ENCODE results near the gene LINGO1. TPM values are rescaled to one million over a fixed set of nuclear protein-coding genes. Genes with fewer than 3 reads are reported as not detected.

LINGO1 gene
- total and polyA plus RNA-seq, 8 donors, result 0.25 to 1.3 (median 0.57) TPM; not detected in 4

- Histone ChIP-seq H3K36me3 (no peaks in the 10 kb centered on the region), H3K4me3 (no peak overlapping the region), H3K27me3 (peaks cover 0 to 42% (median 3%) of the 10 kb centered on the region in 3 donors), H3K9me3 (no peaks in the 10 kb centered on the region), H3K27ac (no peak overlapping the region), H3K4me1 (no peaks in the 10 kb centered on the region)
- intact Hi-C loops (cut with DNase I; ENCODE audit: low total_unique reads), result no loop called here
- 77 to 89% (median 77%) methylated on average over 10 to 11 of the region's 11 CpGs for WGBS, 5 donors
- TF ChIP-seq EP300 (IDR thresholded peaks at IDR 0.05), result no peak
- DNase-seq, result no peak
Measured at GRCh38 chr15:77643764-77644163, 11.1 kb upstream of the LINGO1 start.

- no peaks in the 10 kb centered on the region for H3K36me3 ChIP-seq
- H3K27ac ChIP-seq, result no peak overlapping the region
- H3K9me3 ChIP-seq, result no peaks in the 10 kb centered on the region
- intact Hi-C loops (cut with DNase I; ENCODE audit: low total_unique reads), result no loop called here
- H3K4me1 ChIP-seq, result no peaks in the 10 kb centered on the region
- WGBS, 5 donors, result 74 to 85% (median 75%) methylated on average over 8 to 10 of the region's 10 CpGs
- DNase-seq, result no peak
- no peak overlapping the region for H3K4me3 ChIP-seq
- H3K27me3 ChIP-seq, result peaks cover 0 to 51% (median 3%) of the 10 kb centered on the region in 3 donors
- TF ChIP-seq, protein P1, sequence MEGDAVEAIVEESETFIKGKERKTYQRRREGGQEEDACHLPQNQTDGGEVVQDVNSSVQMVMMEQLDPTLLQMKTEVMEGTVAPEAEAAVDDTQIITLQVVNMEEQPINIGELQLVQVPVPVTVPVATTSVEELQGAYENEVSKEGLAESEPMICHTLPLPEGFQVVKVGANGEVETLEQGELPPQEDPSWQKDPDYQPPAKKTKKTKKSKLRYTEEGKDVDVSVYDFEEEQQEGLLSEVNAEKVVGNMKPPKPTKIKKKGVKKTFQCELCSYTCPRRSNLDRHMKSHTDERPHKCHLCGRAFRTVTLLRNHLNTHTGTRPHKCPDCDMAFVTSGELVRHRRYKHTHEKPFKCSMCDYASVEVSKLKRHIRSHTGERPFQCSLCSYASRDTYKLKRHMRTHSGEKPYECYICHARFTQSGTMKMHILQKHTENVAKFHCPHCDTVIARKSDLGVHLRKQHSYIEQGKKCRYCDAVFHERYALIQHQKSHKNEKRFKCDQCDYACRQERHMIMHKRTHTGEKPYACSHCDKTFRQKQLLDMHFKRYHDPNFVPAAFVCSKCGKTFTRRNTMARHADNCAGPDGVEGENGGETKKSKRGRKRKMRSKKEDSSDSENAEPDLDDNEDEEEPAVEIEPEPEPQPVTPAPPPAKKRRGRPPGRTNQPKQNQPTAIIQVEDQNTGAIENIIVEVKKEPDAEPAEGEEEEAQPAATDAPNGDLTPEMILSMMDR (IDR thresholded peaks at IDR 0.05), result no peak
- no peak for TF ChIP-seq POLR2AphosphoS5 (IDR thresholded peaks at IDR 0.05)
- TF ChIP-seq EP300 (IDR thresholded peaks at IDR 0.05), result no peak
- TF ChIP-seq POLR2A (IDR thresholded peaks at IDR 0.05), result no peak
Measured at GRCh38 chr15:77642793-77643430, 10.2 kb upstream of the LINGO1 start.

GRCh38 chr15:77641999-77642398, 9.3 kb upstream of the LINGO1 start:
- WGBS, 5 donors, result 78 to 87% (median 84%) methylated on average over 6 of the region's 6 CpGs
- Histone ChIP-seq H3K4me1 (no peaks in the 10 kb centered on the region), H3K36me3 (no peaks in the 10 kb centered on the region), H3K27ac (no peak overlapping the region), H3K27me3 (peaks cover 0 to 60% (median 3%) of the 10 kb centered on the region in 3 donors), H3K4me3 (no peak overlapping the region), H3K9me3 (no peaks in the 10 kb centered on the region)
- TF ChIP-seq EP300 (IDR thresholded peaks at IDR 0.05) (no peak), POLR2A (IDR thresholded peaks at IDR 0.05) (no peak), POLR2AphosphoS5 (IDR thresholded peaks at IDR 0.05) (no peak)
- TF ChIP-seq, protein P1 (IDR thresholded peaks at IDR 0.05), result no peak
- no peak for DNase-seq
- intact Hi-C loops (cut with DNase I; ENCODE audit: low total_unique reads), result no loop called here

DNA sequence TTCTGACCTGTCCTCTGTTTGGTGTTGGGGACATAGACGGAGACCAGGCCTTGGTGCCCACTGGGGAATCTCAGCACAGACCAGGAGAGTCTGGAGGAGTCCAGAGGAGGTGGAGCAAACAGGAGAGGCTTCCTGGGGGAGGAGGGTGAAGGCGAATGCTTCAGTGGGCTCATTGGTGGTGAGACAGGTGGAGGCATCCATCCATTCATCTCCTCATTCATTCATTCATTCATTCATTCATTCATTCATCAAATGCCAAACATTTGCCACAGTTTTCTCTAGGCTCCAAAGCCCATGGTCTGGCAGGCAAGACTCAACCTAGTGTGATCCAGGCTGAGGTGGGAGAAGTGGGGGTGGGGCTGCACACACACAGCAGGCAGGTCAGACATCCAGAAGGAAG, 7.9 kb upstream of the LINGO1 start:
- no peaks in the 10 kb centered on the region for H3K4me1 ChIP-seq
- H3K4me3 ChIP-seq, result no peak overlapping the region
- TF ChIP-seq, protein P1 (IDR thresholded peaks at IDR 0.05), result no peak
- TF ChIP-seq EP300 (IDR thresholded peaks at IDR 0.05), result no peak
- TF ChIP-seq POLR2AphosphoS5 (IDR thresholded peaks at IDR 0.05), result no peak
- TF ChIP-seq POLR2A (IDR thresholded peaks at IDR 0.05), result no peak
- H3K36me3 ChIP-seq, result no peaks in the 10 kb centered on the region
- intact Hi-C loops (cut with DNase I; ENCODE audit: low total_unique reads), result no loop called here
- peaks cover 0 to 67% (median 3%) of the 10 kb centered on the region in 3 donors for H3K27me3 ChIP-seq
- 51 to 63% (median 55%) methylated on average over 2 of the region's 2 CpGs for WGBS, 5 donors
- no peak overlapping the region for H3K27ac ChIP-seq
- DNase-seq, result no peak
- H3K9me3 ChIP-seq, result no peaks in the 10 kb centered on the region

- H3K27ac ChIP-seq, result no peak overlapping the region
- DNase-seq, result no peak
- H3K4me3 ChIP-seq, result no peak overlapping the region
- peaks cover 0 to 6% (median 5%) of the 10 kb centered on the region in 4 donors for H3K4me1 ChIP-seq
- WGBS, 5 donors, result 89 to 94% (median 94%) methylated on average over 12 of the region's 12 CpGs
- H3K9me3 ChIP-seq, result no peaks in the 10 kb centered on the region
- TF ChIP-seq POLR2A (IDR thresholded peaks at IDR 0.05) (no peak), EP300 (IDR thresholded peaks at IDR 0.05) (no peak), POLR2AphosphoS5 (IDR thresholded peaks at IDR 0.05) (no peak)
- TF ChIP-seq, protein P1 (IDR thresholded peaks at IDR 0.05), result no peak
- no peaks in the 10 kb centered on the region for H3K36me3 ChIP-seq
- intact Hi-C loops (cut with DNase I; ENCODE audit: low total_unique reads), result no loop called here
- H3K27me3 ChIP-seq, result peaks cover 0 to 76% (median 11%) of the 10 kb centered on the region in 3 donors
Measured at GRCh38 chr15:77639431-77639830, 6.7 kb upstream of the LINGO1 start.
